GM19193 (cell line): ENCODE measurements around the gene BEND6.

Experiments used
- POLR2A ChIP-seq: IDR thresholded peaks from 4 replicates; pipeline ENCODE4 v1.6.1; 2011; ENCODE audit not compliant: insufficient read depth, insufficient read length; ENCODE audit errors: extremely low read depth

BEND6 gene

DNA sequence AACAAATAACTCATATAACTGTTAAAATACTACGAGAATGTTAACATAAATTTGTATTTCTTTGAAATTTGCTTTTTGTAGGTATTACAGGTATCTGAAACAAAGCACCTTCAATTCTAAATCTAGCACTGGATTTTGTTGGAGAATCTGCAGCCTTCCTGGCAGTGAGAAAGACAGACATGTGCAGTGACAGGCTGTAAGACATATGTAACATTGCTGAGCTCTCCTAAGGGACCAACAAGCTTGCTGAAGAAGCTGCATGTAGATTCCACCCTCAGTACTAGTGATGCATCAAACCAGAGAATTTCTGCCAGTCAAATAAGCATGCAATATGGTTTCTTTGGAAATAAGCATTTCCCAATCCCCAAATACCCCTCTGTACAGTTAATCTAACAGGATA lies 71.1 kb downstream of the BEND6 start:
- no peak for TF ChIP-seq POLR2A

DNA sequence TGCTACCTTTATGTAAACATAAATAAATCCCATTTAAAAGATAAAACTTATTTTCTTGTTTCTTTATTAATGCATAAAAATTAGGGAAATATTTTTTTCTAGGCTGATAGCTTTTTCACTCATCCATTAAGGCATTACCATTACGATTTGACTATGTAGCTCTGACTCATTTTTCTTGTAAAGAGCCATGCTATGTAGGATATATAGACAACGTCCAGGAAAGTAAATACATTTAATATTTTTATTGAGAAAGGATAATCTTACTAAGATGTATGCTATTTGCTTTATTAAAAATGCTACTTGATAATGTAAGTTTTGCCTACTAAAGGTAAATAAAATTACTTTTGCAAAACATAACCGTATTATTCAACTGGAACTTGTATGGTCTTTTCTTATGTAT lies 72.4 kb downstream of the BEND6 start:
- no peak for TF ChIP-seq POLR2A

DNA sequence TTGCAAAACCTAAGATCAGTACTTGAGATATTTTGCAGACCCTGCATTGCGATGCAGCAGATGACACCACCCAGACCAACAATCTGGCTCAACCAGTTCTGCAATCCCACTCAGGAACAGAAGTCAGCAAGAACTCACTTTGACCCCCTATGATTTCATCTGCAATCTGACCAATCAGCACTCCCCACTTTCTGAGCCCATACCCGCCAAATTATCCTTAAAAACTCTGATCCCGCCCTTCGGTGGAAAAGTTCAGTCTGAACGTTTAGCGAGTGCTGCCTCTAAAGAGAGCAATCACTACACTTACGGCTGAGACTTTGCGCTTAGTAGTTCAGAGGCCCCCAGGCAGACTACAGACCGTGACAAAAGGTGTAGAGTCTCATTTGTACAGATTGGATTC lies 74.3 kb downstream of the BEND6 start:
- no peak for TF ChIP-seq POLR2A

DNA sequence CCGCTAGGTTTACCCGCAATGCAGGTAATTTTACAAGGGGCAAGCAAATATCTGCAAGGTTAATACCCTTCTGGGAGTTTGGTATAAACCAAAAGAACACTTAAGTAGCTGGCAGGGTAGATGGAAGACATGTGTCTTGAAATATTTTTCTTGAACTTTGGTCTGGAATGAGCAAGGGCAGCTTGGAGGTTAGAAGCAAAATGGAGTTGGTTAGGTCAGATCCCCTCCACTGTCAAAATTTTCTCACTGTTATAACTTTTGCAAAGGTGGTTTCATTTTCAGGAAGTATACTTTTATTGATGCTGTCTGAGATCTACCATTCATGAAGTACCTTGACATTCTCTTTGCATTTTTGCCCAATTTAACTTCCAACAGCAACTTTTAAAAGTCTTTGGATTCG lies 78.3 kb downstream of the BEND6 start:
- TF ChIP-seq POLR2A: no peak

DNA sequence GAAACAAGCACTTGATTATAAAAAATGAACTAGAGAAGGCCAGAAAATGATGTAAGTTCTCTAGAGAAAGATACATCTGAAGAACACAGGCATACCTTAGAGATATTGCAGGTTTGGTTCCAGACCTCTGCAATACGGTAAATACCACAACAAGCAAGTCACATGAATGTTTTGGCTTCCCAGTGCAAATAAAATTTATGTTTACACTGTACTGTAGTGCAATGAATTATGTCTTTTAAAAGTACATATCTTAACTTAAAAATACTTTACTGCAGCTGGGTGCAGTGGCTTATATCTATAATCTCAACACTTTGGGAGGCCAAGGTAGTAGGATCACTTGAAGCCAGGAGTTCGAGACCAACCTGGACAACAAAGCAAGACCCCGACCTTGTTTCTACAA lies 80.6 kb downstream of the BEND6 start:
- no peak for TF ChIP-seq POLR2A

DNA sequence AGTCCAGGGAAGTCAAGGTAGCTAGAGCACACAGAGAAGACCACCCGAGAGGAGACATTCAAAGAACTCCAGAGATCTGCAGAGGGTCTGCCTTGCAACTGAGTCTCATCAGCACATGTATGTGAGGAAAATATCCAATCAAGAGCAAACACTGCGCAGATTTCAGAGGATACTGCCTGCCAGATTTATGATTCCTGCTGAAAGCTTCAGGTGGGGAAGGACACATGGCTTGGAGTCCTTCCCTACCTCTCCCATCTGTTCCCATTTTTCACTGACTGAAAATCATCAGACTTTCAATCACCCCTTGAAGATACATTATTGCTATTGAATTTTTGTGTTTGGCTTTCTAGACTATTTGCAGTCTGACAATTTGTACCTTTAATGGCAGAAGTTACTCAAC lies 84.0 kb downstream of the BEND6 start:
- TF ChIP-seq POLR2A: no peak

DNA sequence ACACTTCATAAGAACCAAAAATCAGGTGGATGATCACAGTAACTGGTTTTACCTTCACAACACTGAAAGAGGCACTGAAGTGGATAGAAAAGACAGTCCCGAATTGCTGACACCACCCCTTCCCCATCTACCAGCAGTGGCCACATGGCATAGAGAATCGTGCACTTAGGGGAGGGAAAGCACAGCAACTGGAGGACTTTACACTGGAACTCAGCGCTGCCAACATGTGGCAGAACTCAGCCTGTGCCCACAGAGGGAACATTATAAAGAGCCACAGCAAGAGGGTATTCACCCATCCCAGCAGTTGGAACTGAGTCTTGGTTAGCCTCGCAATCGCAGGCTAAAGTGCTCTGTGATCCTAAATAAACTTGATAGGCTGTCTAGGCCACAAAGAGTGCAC lies 85.1 kb downstream of the BEND6 start:
- TF ChIP-seq POLR2A: no peak

DNA sequence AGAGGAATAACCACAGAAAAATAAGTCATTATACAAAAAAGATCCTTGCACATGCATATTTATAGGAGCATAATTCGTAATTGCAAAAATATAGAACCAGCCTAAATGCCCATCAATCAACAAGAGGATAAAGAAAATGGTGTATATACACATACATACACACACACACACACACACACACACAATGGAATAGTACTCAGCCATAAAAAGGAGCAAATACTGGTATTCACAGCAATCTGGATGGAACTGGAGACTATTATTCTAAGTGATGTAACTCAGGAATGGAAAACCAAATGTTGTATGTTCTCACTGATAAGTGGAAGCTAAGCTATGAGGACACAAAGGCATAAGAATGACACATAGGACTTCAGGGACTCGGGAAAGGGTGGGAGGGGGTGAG lies 89.7 kb downstream of the BEND6 start:
- TF ChIP-seq POLR2A: no peak

DNA sequence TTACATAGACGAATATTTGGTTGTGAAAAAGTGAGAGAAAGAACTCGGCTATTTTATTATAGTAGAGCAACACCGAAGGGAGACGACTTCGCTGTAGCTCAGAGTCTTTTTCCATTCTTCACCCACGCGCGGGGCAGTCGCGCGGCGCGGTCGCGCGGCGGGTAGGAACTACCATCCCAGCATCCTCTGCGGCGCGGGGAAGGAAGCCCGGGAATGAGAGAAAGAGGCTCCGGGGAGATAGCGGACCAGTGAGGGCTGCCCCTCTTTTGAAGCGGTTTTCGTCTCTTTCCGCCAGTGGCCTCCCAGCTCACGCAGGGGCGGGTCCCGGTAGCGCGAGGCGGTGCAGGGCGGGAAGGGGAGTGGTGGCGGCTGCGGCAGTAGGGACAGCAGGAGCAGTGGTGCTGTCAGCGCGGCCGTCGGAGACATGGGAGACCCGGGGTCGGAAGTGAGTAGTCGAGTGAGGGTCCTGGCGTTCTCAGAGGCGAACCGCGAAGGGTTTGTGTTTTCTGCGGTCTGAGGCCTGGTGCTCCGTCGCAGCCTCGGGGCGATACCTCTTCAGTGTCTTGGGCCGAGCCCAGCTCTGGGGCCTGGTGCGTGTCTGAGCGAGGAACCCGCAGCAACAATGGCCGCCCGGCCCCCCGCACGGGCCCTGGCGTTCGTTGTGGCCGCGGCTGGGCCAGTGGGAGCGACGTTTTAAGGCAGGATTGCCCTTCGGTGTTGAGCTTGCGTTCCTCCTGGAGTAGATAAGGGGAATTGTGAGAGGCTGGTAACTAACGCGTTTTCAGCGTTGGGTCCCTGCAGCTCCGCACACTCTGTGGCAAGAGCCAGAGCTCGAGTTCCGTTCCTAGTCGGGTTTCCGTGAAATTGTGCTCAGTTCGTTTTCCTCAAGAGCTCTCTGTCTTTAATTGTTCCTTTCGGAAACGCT lies 91.7 kb downstream of the BEND6 start, which contains the start of gene KIAA1586:
KIAA1586 (plus strand) TSS at position 362 of the 925 bp plus-strand sequence; CDS start at position 425, 63 bp downstream.
- TF ChIP-seq POLR2A: peak; percentile 56

DNA sequence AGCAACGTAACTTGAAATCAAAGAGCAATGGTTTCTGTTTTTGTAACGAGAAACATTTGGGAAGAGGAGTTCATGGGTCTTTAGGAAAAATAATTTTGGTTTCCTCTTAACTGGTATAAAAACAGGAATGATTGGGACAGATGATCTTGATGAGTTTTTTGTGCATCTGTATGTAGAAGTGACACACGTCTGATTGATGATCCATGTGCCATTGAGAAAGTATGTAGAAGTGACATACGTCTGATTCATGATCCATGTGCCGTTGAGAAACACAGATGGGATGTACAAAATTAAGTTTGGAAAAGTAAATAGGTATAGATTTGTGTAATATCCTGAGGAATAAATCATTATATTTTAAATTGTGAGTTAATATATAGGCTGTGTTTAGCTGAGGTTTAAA lies 93.7 kb downstream of the BEND6 start:
- TF ChIP-seq POLR2A: no peak

DNA sequence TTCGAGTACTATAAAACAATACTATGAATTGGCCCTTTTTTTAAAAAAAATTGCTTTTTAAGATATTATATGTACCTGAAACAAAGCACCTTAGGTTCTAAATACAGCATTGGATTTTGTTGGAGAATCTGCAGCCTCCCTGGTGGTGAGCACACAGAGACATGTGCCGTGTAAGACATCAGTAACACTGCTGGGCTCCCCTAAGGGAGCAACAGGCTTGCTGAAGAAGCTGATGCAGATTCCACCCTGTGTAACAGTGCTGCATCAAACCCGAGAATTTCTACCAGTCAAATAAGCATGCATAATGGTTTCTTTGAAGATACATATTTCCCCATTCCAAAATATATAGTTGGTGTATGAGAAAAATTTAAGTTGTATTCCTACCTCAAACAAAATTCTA lies 108.9 kb downstream of the BEND6 start:
- no peak for TF ChIP-seq POLR2A

DNA sequence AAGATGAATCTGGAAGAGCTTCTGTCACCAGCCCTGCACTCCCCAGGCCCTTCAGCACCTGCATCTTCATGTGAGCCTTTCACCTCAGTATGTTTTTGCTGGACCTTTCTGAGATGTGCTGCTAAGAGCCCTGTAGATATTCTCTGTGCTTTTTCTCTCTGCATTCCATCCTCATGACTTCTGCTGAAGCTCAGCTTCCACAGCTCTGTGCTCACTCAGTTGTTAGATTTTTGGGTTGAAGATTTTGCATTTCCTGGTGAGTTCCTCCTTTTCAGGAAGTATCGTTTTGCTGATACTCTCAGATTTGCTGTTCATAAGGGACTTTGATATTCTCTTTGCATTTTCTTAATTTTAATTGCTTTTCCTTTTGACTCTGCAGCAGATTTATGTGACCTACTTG lies 109.9 kb downstream of the BEND6 start:
- no peak for TF ChIP-seq POLR2A

DNA sequence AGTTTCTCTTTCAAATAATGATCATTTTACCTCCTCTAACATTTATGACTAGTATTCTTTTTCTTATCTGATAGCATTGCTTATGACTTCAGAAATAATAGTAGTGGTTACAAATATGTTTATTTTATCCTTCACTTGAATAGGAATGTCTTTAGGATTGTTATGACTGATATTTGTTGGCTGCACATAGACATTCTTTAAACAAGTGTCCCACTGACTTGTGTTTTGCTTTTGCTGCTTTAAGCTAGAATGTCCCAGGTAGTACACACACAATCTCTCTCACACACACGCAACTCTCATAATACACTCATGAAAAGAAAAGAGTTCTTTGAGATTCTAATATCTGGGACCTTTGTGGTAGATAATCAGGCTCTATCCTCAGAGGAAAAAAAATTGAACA lies 113.2 kb downstream of the BEND6 start:
- TF ChIP-seq POLR2A: no peak

DNA sequence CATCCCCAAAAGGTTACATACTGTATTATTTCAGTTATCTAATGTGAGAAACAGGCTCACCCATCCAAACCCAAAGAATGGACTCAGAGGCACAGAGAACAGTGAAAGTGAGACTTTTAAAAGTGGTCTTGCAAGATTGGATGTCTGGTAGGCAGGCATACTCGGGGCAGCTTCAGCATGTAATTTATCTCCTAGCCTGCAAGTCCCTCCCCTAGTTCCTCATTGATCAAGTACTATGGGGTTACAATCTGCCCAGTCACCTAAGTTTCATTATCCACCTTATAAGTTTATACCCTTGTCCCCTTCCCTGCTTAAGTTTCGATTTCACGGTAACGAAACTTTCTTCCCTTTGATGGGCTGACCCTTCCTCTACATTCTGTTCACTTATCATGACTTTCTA lies 114.3 kb downstream of the BEND6 start:
- no peak for TF ChIP-seq POLR2A

DNA sequence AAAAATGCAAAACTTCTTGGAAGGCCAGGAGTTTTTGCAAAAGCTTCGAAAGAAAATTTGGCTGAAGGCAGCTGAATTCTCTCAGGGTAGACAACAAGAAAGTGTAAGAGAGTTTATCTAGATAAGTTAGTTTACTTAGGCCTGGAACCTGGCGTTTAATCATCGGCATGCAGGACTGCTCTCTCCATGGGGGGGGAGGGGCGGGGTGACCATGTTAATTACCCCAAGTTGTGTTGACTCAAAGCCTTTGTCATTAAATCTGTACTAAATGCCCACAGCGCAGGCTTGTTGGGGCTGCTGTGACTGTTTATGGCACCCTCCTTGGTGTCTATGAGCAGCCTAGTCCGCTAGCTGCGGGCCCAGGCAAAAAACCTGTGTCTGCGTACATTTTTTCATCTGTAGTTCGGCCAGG lies 115.0 kb downstream of the BEND6 start:
- no peak for TF ChIP-seq POLR2A

DNA sequence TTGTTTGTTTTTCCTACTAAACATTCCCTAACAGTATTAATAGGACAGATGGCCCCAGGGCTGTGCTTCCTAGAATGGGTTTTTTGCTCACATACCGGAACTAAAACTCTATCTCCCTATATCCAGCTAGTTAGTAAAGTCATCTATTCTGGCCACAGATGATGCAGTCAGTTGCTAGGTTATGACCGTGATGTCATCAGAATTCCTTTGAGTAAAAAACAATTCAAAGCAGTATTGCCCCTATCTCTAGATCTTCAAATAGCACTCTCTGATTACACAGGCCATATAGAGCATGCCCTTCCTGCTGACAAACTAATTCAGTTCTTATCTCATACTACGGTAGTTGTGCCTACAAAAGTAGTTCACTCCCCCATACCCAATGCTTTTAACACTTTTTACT lies 117.2 kb downstream of the BEND6 start:
- TF ChIP-seq POLR2A: no peak

DNA sequence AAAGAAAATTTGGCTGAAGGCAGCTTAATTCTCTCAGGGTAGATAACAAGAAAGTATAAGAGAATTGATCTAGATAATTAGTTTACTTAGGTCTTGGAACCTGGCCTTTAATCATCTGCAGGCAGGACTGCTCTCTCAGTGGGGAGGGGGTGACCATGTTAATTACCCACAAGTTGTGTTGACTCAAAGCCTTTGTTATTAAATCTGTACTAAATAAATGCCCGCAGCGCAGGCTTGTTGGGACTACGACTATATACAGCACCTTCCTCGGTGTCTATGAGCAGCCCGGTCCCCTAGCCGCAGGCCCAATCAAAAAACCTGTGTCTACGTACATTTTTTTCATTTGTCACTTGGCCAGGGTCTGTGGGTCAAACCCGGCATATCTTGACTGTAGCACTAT lies 119.5 kb downstream of the BEND6 start:
- no peak for TF ChIP-seq POLR2A

DNA sequence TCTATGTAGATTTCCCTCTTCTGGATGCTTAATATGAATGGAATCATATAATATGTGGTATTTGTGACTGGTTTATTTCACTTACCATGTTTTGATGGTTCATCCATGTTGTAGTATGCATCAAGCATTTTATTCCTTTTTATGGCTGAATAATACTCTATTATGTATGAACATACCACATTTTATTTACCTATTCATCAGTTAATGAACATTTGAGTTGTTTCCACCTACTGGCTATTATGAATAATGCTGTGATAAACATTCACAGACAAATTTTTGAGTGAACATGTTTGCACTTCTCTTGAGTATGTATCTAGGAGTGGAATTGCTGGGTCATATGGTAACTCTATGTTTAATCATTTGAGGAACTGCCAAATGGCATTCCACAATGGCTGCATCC lies 120.2 kb downstream of the BEND6 start:
- no peak for TF ChIP-seq POLR2A
